Keratinocyte (primary cell): Measurements from ENCODE around the gene LHPP. TPM values are rescaled to one million over a fixed set of nuclear protein-coding genes. Genes with fewer than 3 reads are reported as not detected.

ENCODE experiments used
- DNase-seq: peaks from one replicate; pipeline ENCODE4 v3.0.0-alpha.2; 2011; ENCODE audit warnings: low read depth, missing footprints, low spot score
- FAIRE-seq: peaks from 2 replicates; lab custom pipeline; 2011; peaks lifted over from hg19 to GRCh38; lab: Jason Lieb, UNC
- H2AFZ ChIP-seq: 2 replicates; pipeline ENCODE4 v1.6.0; 2012; ENCODE audit warnings: low read length, control low read depth, inconsistent platforms; ENCODE audit not compliant: control insufficient read depth
- H3K27ac ChIP-seq: 2 replicates; pipeline ENCODE4 v1.5.1; 2011; ENCODE audit warnings: low read length; ENCODE audit not compliant: control insufficient read depth, insufficient read depth
- H3K27me3 ChIP-seq: 3 replicates; pipeline ENCODE4 v1.6.0; 2011; ENCODE audit warnings: low read length; ENCODE audit not compliant: control insufficient read depth, insufficient read depth; ENCODE audit errors: extremely low read depth
- H3K36me3 ChIP-seq, 2 experiments: 2 replicates in 1 of 2; 3 replicates in 1 of 2; pipeline ENCODE4 v1.5.1; 2011; ENCODE audit warnings: low read length in 2 of 2, mild to moderate bottlenecking in 1 of 2; ENCODE audit not compliant: control insufficient read depth in 2 of 2, insufficient read depth in 2 of 2; ENCODE audit errors: extremely low read depth in 1 of 2
- H3K4me1 ChIP-seq: 3 replicates; pipeline ENCODE4 v1.5.1; 2011; ENCODE audit warnings: low read length; ENCODE audit not compliant: control insufficient read depth, insufficient read depth; ENCODE audit errors: extremely low read depth
- H3K4me2 ChIP-seq: 3 replicates; pipeline ENCODE4 v1.6.0; 2011; ENCODE audit warnings: low read depth, low read length; ENCODE audit not compliant: control insufficient read depth, insufficient read depth; ENCODE audit errors: extremely low read depth
- H3K4me3 ChIP-seq, 3 experiments: fragments of 200-600 bp in 1 of 3; sonication (generic) in 1 of 3; 2 replicates in 2 of 3; 3 replicates in 1 of 3; pipeline ENCODE4 v1.5.1; 2011 to 2016; ENCODE audit warnings: low read length in 3 of 3, mild to moderate bottlenecking in 3 of 3, control low read depth in 2 of 3, inconsistent platforms in 1 of 3, low read depth in 1 of 3, mixed read lengths in 1 of 3, mixed run types in 1 of 3, moderate library complexity in 1 of 3; ENCODE audit not compliant: control insufficient read depth in 2 of 3, insufficient read depth in 2 of 3; ENCODE audit errors: extremely low read depth in 1 of 3
- H3K79me2 ChIP-seq: 2 replicates; pipeline ENCODE4 v1.6.0; 2012; ENCODE audit warnings: low read length; ENCODE audit not compliant: control insufficient read depth, insufficient read depth
- H3K9ac ChIP-seq: 3 replicates; pipeline ENCODE4 v1.6.0; 2011; ENCODE audit warnings: low read length; ENCODE audit not compliant: control insufficient read depth, insufficient read depth; ENCODE audit errors: extremely low read depth
- H3K9me1 ChIP-seq: 3 replicates; pipeline ENCODE4 v1.6.0; 2011; ENCODE audit warnings: low read length; ENCODE audit not compliant: control insufficient read depth, insufficient read depth; ENCODE audit errors: extremely low read depth
- H3K9me3 ChIP-seq: 2 replicates; pipeline ENCODE4 v1.5.1; 2012; ENCODE audit warnings: low read depth, low read length; ENCODE audit not compliant: control insufficient read depth
- H4K20me1 ChIP-seq: 3 replicates; pipeline ENCODE4 v1.6.0; 2011; ENCODE audit warnings: low read length; ENCODE audit not compliant: control insufficient read depth, insufficient read depth; ENCODE audit errors: extremely low read depth
- CTCF ChIP-seq, 3 experiments: IDR thresholded peaks in 1 of 3; conservative IDR thresholded peaks in 1 of 3; optimal IDR thresholded peaks in 1 of 3; 2 replicates in 2 of 3; 3 replicates in 1 of 3; pipeline versions ENCODE3 to v1.5.1; 2011; ENCODE audit warnings: low read length in 3 of 3, mild to moderate bottlenecking in 3 of 3, moderate library complexity in 2 of 3, control low read depth in 1 of 3, inconsistent platforms in 1 of 3; ENCODE audit not compliant: insufficient read depth in 2 of 3; ENCODE audit errors: extremely low read depth in 1 of 3
- EZH2 ChIP-seq: IDR thresholded peaks from one replicate; pipeline ENCODE4 v1.6.1; 2012; ENCODE audit warnings: inconsistent platforms, mild to moderate bottlenecking, low read length, moderate library complexity
- dilution Hi-C: fragments of 300-500 bp; cut with MboI; formaldehyde crosslinking; loops from one replicate; pipeline ENCODE4 v1.7.0; 2020; ENCODE audit warnings: low sequenced_read_pairs; ENCODE audit not compliant: extremely low pct_ligation_motif_present
- polyA plus RNA-seq, 5 experiments: library from polyadenylated mRNA; depleted of rRNA in 3 of 5; stranded (reverse) in 3 of 5; stranded (forward) in 1 of 5; unstranded in 1 of 5; fragments of >200 nt; gene quantifications; 1 replicate in 1 of 5; 2 replicates in 3 of 5; 3 replicates in 1 of 5; pipeline versions ENCODE4 v1.2.1 to v1.2.3, GENCODE V29; 2011 to 2012; ENCODE audit warnings: missing spikeins in 2 of 5, low read depth in 1 of 5, low replicate concordance in 1 of 5

LHPP gene
- polyA plus RNA-seq, 1 donor (not counting 4 experiments of a cell fraction or from before 2014, with no cell fraction given): 13.1 TPM

- no peaks in the 10 kb centered on the region for H3K9me3 ChIP-seq
- H2AFZ ChIP-seq: no peak overlapping the region
- H3K27me3 ChIP-seq: no peaks in the 10 kb centered on the region
- FAIRE-seq: no peak
- dilution Hi-C loops: no loop called here
- no peak overlapping the region for H3K27ac ChIP-seq
- no peak overlapping the region for H3K9ac ChIP-seq
- H3K4me1 ChIP-seq: no peaks in the 10 kb centered on the region
- H3K4me2 ChIP-seq: no peak overlapping the region
- no peaks in the 10 kb centered on the region for H3K9me1 ChIP-seq
- H4K20me1 ChIP-seq: no peaks in the 10 kb centered on the region
- peaks cover 0 to 4% of the 10 kb centered on the region in 2 experiments for H3K36me3 ChIP-seq
- TF ChIP-seq CTCF (optimal IDR thresholded peaks at IDR 0.05 in 1 of 3, IDR thresholded peaks at IDR 0.05 in 1 of 3, conservative IDR thresholded peaks at IDR 0.05 in 1 of 3; ENCODE audit: extremely low read depth in 1 of 3, insufficient read depth in 2 of 3, low read length in 3 of 3): no peak
- TF ChIP-seq EZH2: no peak
- no peak overlapping the region for H3K4me3 ChIP-seq
- no peak for DNase-seq
- H3K79me2 ChIP-seq: no peaks in the 10 kb centered on the region
These were observed 22.4 kb downstream of the LHPP start for GRCh38 chr10:124484031-124484430.

DNA sequence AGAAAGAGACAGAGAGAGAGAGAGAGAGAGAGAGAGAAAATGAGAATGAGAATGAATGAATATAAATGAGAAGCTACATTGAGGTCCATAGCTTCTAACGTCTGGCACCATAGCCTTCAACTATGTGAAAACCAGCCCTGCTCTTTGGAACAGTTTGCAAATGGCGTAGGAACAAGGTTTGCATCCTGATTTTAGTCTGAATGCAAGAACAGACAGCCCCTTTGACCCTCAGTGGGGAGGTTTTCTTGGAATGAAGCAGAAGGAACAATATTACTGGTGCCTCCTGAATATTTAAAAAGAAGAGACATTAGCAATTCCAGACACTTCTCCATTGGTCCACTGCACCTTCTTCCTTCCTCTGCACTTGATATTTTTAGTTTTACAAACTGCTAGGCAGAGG is 23.0 kb downstream of the LHPP start:
- Histone ChIP-seq H2AFZ (no peak overlapping the region), H3K4me2 (no peak overlapping the region), H3K4me1 (no peaks in the 10 kb centered on the region), H3K27ac (no peak overlapping the region), H3K9me3 (no peaks in the 10 kb centered on the region), H3K36me3 (peaks cover 0 to 4% of the 10 kb centered on the region in 2 experiments), H3K4me3 (no peak overlapping the region), H3K27me3 (no peaks in the 10 kb centered on the region), H3K9me1 (no peaks in the 10 kb centered on the region), H3K9ac (no peak overlapping the region), H4K20me1 (no peaks in the 10 kb centered on the region), H3K79me2 (no peaks in the 10 kb centered on the region)
- DNase-seq (no peak), FAIRE-seq (no peak)
- TF ChIP-seq EZH2: no peak
- TF ChIP-seq CTCF (optimal IDR thresholded peaks at IDR 0.05 in 1 of 3, IDR thresholded peaks at IDR 0.05 in 1 of 3, conservative IDR thresholded peaks at IDR 0.05 in 1 of 3; ENCODE audit: extremely low read depth in 1 of 3, insufficient read depth in 2 of 3, low read length in 3 of 3): no peak
- dilution Hi-C loops: no loop called here
